ENCODE data around the gene ACTN1. TPM values are rescaled to one million over a fixed set of nuclear protein-coding genes. Genes with fewer than 3 reads are reported as not detected.
"Not testable (repeated sequence)": the region's sequence is repeated elsewhere in the genome, so short reads cannot be mapped to it uniquely, and the experiment has no call there.

ACTN1 gene
- total RNA-seq: 10 to 100 TPM; 14.9 to 39.5 (median 19.6) TPM
- total RNA-seq (2013): 14.1 TPM

- Mint-ChIP-seq H3K27me3 (ENCODE audit: low read depth in 2 of 2) (peaks cover 0 to 9% of the 10 kb centered on the region in 2 donors), H3K4me3 (peak within 1 kb of the TSS; percentile 91), H3K27ac (peak within 1 kb of the TSS in 1 of 2 donors; percentile 66), H3K4me1 (peaks cover 33 to 36% of the 10 kb centered on the region in 2 donors), H3K9me3 (no peaks in the 10 kb centered on the region), H3K36me3 (no peaks in the 10 kb centered on the region)
- Histone ChIP-seq H3K9me3 (ENCODE audit: control insufficient read depth, insufficient read depth, low read length) (no peaks in the 10 kb centered on the region), H3K27me3 (ENCODE audit: control insufficient read depth, insufficient read depth, low read length) (no peaks in the 10 kb centered on the region), H3K36me3 (ENCODE audit: control insufficient read depth, insufficient read depth, low read length) (no peaks in the 10 kb centered on the region), H3K4me1 (ENCODE audit: control insufficient read depth, insufficient read depth, low read length) (peaks cover 30% of the 10 kb centered on the region), H3K27ac (ENCODE audit: low read length) (no peak within 1 kb of the TSS), H3K4me3 (ENCODE audit: low read length) (peak within 1 kb of the TSS; percentile 59)
- peak; percentile 28 to 83 for DNase-seq
- peak; percentile 54 to 60 (median 54) for ATAC-seq
- intact Hi-C loops (cut with micrococcal nuclease): no loop called here
- under 1% methylated on average over 65 of the region's 68 CpGs for WGBS (ENCODE audit: insufficient coverage)
- TF ChIP-seq CTCF (IDR thresholded peaks at IDR 0.05): no peak
Observed at GRCh38 chr14:68979021-68979721, at the start of gene ACTN1. ACTN1 (minus strand) TSS chr14:68979302; CDS start chr14:68979056, 246 bp downstream.

GRCh38 chr14:69027242-69027913 is 48.3 kb upstream of the ACTN1 start:
- H3K27ac Mint-ChIP-seq: no peak overlapping the region
- WGBS (ENCODE audit: insufficient coverage): 44% methylated on average over 1 of the region's 1 CpG

GRCh38 chr14:69023035-69023434 is 43.9 kb upstream of the ACTN1 start:
- H3K36me3 Mint-ChIP-seq: no peaks in the 10 kb centered on the region
- Histone ChIP-seq H3K27ac (ENCODE audit: low read length) (no peak overlapping the region), H3K9me3 (ENCODE audit: control insufficient read depth, insufficient read depth, low read length) (no peaks in the 10 kb centered on the region), H3K36me3 (ENCODE audit: control insufficient read depth, insufficient read depth, low read length) (no peaks in the 10 kb centered on the region), H3K4me1 (ENCODE audit: control insufficient read depth, insufficient read depth, low read length) (no peaks in the 10 kb centered on the region), H3K27me3 (ENCODE audit: control insufficient read depth, insufficient read depth, low read length) (no peaks in the 10 kb centered on the region), H3K4me3 (ENCODE audit: low read length) (no peak overlapping the region)
- TF ChIP-seq CTCF (IDR thresholded peaks at IDR 0.05): no peak
- H3K27ac Mint-ChIP-seq: no peak overlapping the region
- intact Hi-C loops (cut with micrococcal nuclease): no loop called here
- WGBS (ENCODE audit: insufficient coverage): 90% methylated on average over 4 of the region's 4 CpGs
- DNase-seq (no peak), ATAC-seq (no peak)
- H3K4me3 Mint-ChIP-seq: no peak overlapping the region
- no peaks in the 10 kb centered on the region for H3K27me3 Mint-ChIP-seq (ENCODE audit: low read depth in 2 of 2)
- no peaks in the 10 kb centered on the region for H3K4me1 Mint-ChIP-seq
- H3K9me3 Mint-ChIP-seq: no peaks in the 10 kb centered on the region

More at GRCh38 chr14:69027242-69027913, 48.3 kb upstream of the ACTN1 start:
- Mint-ChIP-seq H3K4me1 (no peaks in the 10 kb centered on the region), H3K9me3 (no peaks in the 10 kb centered on the region), H3K27me3 (ENCODE audit: low read depth in 2 of 2) (no peaks in the 10 kb centered on the region), H3K36me3 (no peaks in the 10 kb centered on the region), H3K4me3 (no peak overlapping the region)
- TF ChIP-seq CTCF (IDR thresholded peaks at IDR 0.05): no peak
- H3K27ac ChIP-seq (ENCODE audit: low read length): no peak overlapping the region
- no peaks in the 10 kb centered on the region for H3K27me3 ChIP-seq (ENCODE audit: control insufficient read depth, insufficient read depth, low read length)
- no peaks in the 10 kb centered on the region for H3K9me3 ChIP-seq (ENCODE audit: control insufficient read depth, insufficient read depth, low read length)
- ATAC-seq (no peak), DNase-seq (no peak)
- H3K4me1 ChIP-seq (ENCODE audit: control insufficient read depth, insufficient read depth, low read length): no peaks in the 10 kb centered on the region
- no peak overlapping the region for H3K4me3 ChIP-seq (ENCODE audit: low read length)
- no peaks in the 10 kb centered on the region for H3K36me3 ChIP-seq (ENCODE audit: control insufficient read depth, insufficient read depth, low read length)
- intact Hi-C loops (cut with micrococcal nuclease): no loop called here

- H3K4me1 Mint-ChIP-seq; H3K4me1 ChIP-seq (ENCODE audit: control insufficient read depth, insufficient read depth, low read length); H3K27me3 ChIP-seq (ENCODE audit: control insufficient read depth, insufficient read depth, low read length); intact Hi-C loops (cut with micrococcal nuclease); H3K27me3 Mint-ChIP-seq (ENCODE audit: low read depth in 2 of 2); H3K4me3 ChIP-seq (ENCODE audit: low read length); ATAC-seq; H3K27ac Mint-ChIP-seq; H3K36me3 Mint-ChIP-seq; H3K4me3 Mint-ChIP-seq; DNase-seq; H3K36me3 ChIP-seq (ENCODE audit: control insufficient read depth, insufficient read depth, low read length); H3K27ac ChIP-seq (ENCODE audit: low read length); H3K9me3 ChIP-seq (ENCODE audit: control insufficient read depth, insufficient read depth, low read length); H3K9me3 Mint-ChIP-seq: not testable (repeated sequence)
- 85% methylated on average over 7 of the region's 8 CpGs for WGBS (ENCODE audit: insufficient coverage)
Observed at GRCh38 chr14:69022093-69022492, 43.0 kb upstream of the ACTN1 start.
